HepG2 (cell line): ENCODE measurements around the gene DUSP7. TPM values are rescaled to one million over a fixed set of nuclear protein-coding genes. Genes with fewer than 3 reads are reported as not detected.

Experiments
- ARID4A ChIP-seq: sonication (generic); formaldehyde crosslinking; IDR thresholded peaks from 2 replicates; pipeline ENCODE4 v1.5.0; 2020; ENCODE audit warnings: mild to moderate bottlenecking, missing genetic modification reagents, borderline replicate concordance
- BORCS8-MEF2B ChIP-seq: sonication (generic); formaldehyde crosslinking; IDR thresholded peaks from 2 replicates; pipeline ENCODE4 v1.8.0; 2022; ENCODE audit warnings: mild to moderate bottlenecking, missing genetic modification reagents
- ELF3 ChIP-seq: IDR thresholded peaks from 2 replicates; pipeline ENCODE4 v1.6.1; 2016; ENCODE audit warnings: missing genetic modification reagents, missing compliant biosample characterization
- GTF3A ChIP-seq: sonication (generic); formaldehyde crosslinking; conservative IDR thresholded peaks from 2 replicates; pipeline ENCODE4 v1.4.0; 2020; ENCODE audit warnings: mild to moderate bottlenecking, missing genetic modification reagents
- KIAA2018 ChIP-seq: sonication (generic); formaldehyde crosslinking; IDR thresholded peaks from 2 replicates; pipeline ENCODE4 v1.5.0; 2020; ENCODE audit warnings: mild to moderate bottlenecking, missing genetic modification reagents, borderline replicate concordance
- PRPF4 ChIP-seq: fragments of 200-400 bp; formaldehyde crosslinking; IDR thresholded peaks from 2 replicates; pipeline ENCODE4 v1.6.1; 2016; ENCODE audit warnings: low read length, low read depth; ENCODE audit not compliant: poor library complexity, severe bottlenecking
- RBM22 ChIP-seq: fragments of 200-400 bp; formaldehyde crosslinking; optimal IDR thresholded peaks from 2 replicates; pipeline ENCODE3; 2017; ENCODE audit warnings: mild to moderate bottlenecking, low read length, moderate library complexity
- REXO4 ChIP-seq: sonication (generic); formaldehyde crosslinking; IDR thresholded peaks from 2 replicates; pipeline ENCODE4 v1.8.0; 2022; ENCODE audit warnings: missing genetic modification reagents, mild to moderate bottlenecking, borderline replicate concordance
- SAP130 ChIP-seq: IDR thresholded peaks from 2 replicates; pipeline ENCODE4 v1.6.1; 2016; ENCODE audit warnings: low read depth
- TRIM24 ChIP-seq: sonication (generic); formaldehyde crosslinking; IDR thresholded peaks from 2 replicates; pipeline ENCODE4 v1.8.0; 2022; ENCODE audit warnings: mild to moderate bottlenecking, missing genetic modification reagents
- YY1 ChIP-seq: IDR thresholded peaks from 2 replicates; pipeline ENCODE4 v1.6.1; 2011; ENCODE audit warnings: low read length, low read depth, moderate library complexity, mild to moderate bottlenecking; ENCODE audit not compliant: insufficient read depth, insufficient replicate concordance
- ZBTB14 ChIP-seq: sonication (generic); formaldehyde crosslinking; IDR thresholded peaks from 2 replicates; pipeline ENCODE4 v1.4.0; 2020; ENCODE audit warnings: missing genetic modification reagents
- ZNF598 ChIP-seq: sonication (generic); formaldehyde crosslinking; IDR thresholded peaks from 2 replicates; pipeline ENCODE4 v1.5.1; 2020; ENCODE audit warnings: mild to moderate bottlenecking, missing genetic modification reagents, borderline replicate concordance
- ZNF737 ChIP-seq: sonication (generic); formaldehyde crosslinking; IDR thresholded peaks from 2 replicates; pipeline ENCODE4 v1.5.0; 2020; ENCODE audit warnings: missing genetic modification reagents, mild to moderate bottlenecking, borderline replicate concordance
- ZSCAN25 ChIP-seq: sonication (generic); formaldehyde crosslinking; IDR thresholded peaks from 2 replicates; pipeline ENCODE4 v1.8.0; 2022; ENCODE audit warnings: mild to moderate bottlenecking, missing genetic modification reagents
- polyA plus RNA-seq, 8 experiments: library from polyadenylated mRNA; depleted of rRNA in 3 of 8; stranded (reverse) in 7 of 8; unstranded in 1 of 8; fragments of >200 nt; fragmentation: Illumina TruSeq in 4 of 8; extraction: Trizol in 4 of 8; gene quantifications; 2 replicates each; pipeline versions ENCODE4 v1.2.1 to v1.2.3, GENCODE V29; 2011 to 2016; ENCODE audit warnings: low read depth in 4 of 8, missing spikeins in 1 of 8, mixed read lengths in 1 of 8; ENCODE audit not compliant: insufficient read depth in 1 of 8
- total RNA-seq, 5 experiments: library from RNA; depleted of rRNA; stranded (reverse); fragments of >200 nt; fragmentation: Illumina TruSeq; extraction: Trizol; gene quantifications; 2 replicates each; pipeline ENCODE4 v1.2.3, GENCODE V29; 2016; ENCODE audit warnings: low read depth in 1 of 5

The DUSP7 gene
- total and polyA plus RNA-seq, 2 of the 13 experiments (the other 11 are each of a cell fraction or from before 2014, with no cell fraction given): 6.6 to 8.8 TPM

- TF ChIP-seq KIAA2018 (CRISPR knock-in tag) (no peak), ZNF737 (CRISPR knock-in tag) (peak; percentile 59; the same call in 1 of the 2 replicates), ARID4A (CRISPR knock-in tag) (peak; percentile 54), ELF3 (CRISPR knock-in tag) (peak; percentile 58), YY1 (no peak), ZSCAN25 (CRISPR knock-in tag) (0 out of 2 replicates have a peak, but pooled peaks have one; percentile 74), GTF3A (CRISPR knock-in tag) (no peak), PRPF4 (no peak), REXO4 (CRISPR knock-in tag) (peak; percentile 87), TRIM24 (CRISPR knock-in tag) (no peak), SAP130 (peak; percentile 35; the same call in 1 of the 2 replicates), ZNF598 (CRISPR knock-in tag) (peak; percentile 62; the same call in 1 of the 2 replicates), RBM22 (no peak), BORCS8-MEF2B (CRISPR knock-in tag) (peak; percentile 86), ZBTB14 (peak; percentile 61)
Measured at GRCh38 chr3:52055537-52056351, 627 bp downstream of the DUSP7 start (continued).
